IPS-NIHi11 (cell line): Measurements from ENCODE around the gene PRR33.

Source experiments
- DNase-seq: peaks from one replicate; pipeline ENCODE4 v3.0.0; 2012; ENCODE audit warnings: mixed read lengths, low spot score

Gene PRR33

GRCh38 chr11:1862588-1863351 is 28.9 kb downstream of the PRR33 start:
- DNase-seq, result no peak

- DNase-seq, result no peak
These were observed 30.0 kb downstream of the PRR33 start for GRCh38 chr11:1861435-1862411.

GRCh38 chr11:1860108-1860507 is 31.6 kb downstream of the PRR33 start:
- DNase-seq, result no peak

GRCh38 chr11:1859004-1859403 is 32.7 kb downstream of the PRR33 start:
- DNase-seq, result no peak

GRCh38 chr11:1858576-1858975 is 33.1 kb downstream of the PRR33 start:
- no peak for DNase-seq

GRCh38 chr11:1858154-1858553 is 33.5 kb downstream of the PRR33 start:
- no peak for DNase-seq

- DNase-seq, result no peak
These were observed 34.6 kb downstream of the PRR33 start for GRCh38 chr11:1857064-1857463.

- DNase-seq, result no peak
These were observed 35.2 kb downstream of the PRR33 start for GRCh38 chr11:1856306-1857005.

GRCh38 chr11:1855886-1856265 is 35.8 kb downstream of the PRR33 start:
- DNase-seq, result no peak

GRCh38 chr11:1854949-1855885 is 36.5 kb downstream of the PRR33 start:
- DNase-seq, result peak; percentile 63

GRCh38 chr11:1854132-1854948 is 37.4 kb downstream of the PRR33 start:
- no peak for DNase-seq

- no peak for DNase-seq
These were observed 38.1 kb downstream of the PRR33 start for GRCh38 chr11:1853376-1854131.

- no peak for DNase-seq
These were observed 38.8 kb downstream of the PRR33 start, which contains the start of gene LSP1 for GRCh38 chr11:1852877-1853276. Gene LSP1, plus strand, starts transcription at chr11:1853084. Its CDS starts 61 bp downstream, at chr11:1853145.

- no peak for DNase-seq
These were observed 39.3 kb downstream of the PRR33 start for GRCh38 chr11:1852271-1852876.

- DNase-seq, result no peak
These were observed 40.1 kb downstream of the PRR33 start for GRCh38 chr11:1851468-1852180.

- DNase-seq, result no peak
These were observed 42.9 kb downstream of the PRR33 start for GRCh38 chr11:1848640-1849430.

- DNase-seq, result no peak
These were observed 43.6 kb downstream of the PRR33 start for GRCh38 chr11:1847926-1848639.
